Activated B cell treated with CpG ODN at 0.5 μM for 24 hours (primary cell): Measurements from ENCODE around the gene NUDT21. TPM values are rescaled to one million over a fixed set of nuclear protein-coding genes. Genes with fewer than 3 reads are reported as not detected.
A peak's percentile ranks its signal among the peaks of the same experiment; 100 is the strongest.
"Not testable (repeated sequence)": the region's sequence is repeated elsewhere in the genome, so short reads cannot be mapped to it uniquely, and the experiment has no call there.

Experiments
- ATAC-seq: fragments of 200-7000 bp; cut with Tn5 transposase; one replicate; pipeline ENCODE4 v1.10.0; 2021; ENCODE audit warnings: low read depth, mild to moderate bottlenecking, moderate library complexity
- CTCF ChIA-PET: fragments of 350-600 bp; sonication (Branson Sonifier 250); formaldehyde crosslinking; loops from one replicate; lab custom pipeline; 2021; ENCODE audit warnings: antibody characterized with exemption; lab: Charles Lee
- POLR2A ChIA-PET: fragments of 350-600 bp; sonication (Branson Sonifier 250); formaldehyde crosslinking; loops from one replicate; lab custom pipeline; 2021; ENCODE audit warnings: antibody characterized with exemption; lab: Charles Lee
- DNase-seq: peaks from one replicate; pipeline ENCODE4 v3.0.0; 2022
- H3K27ac Mint-ChIP-seq: one replicate; pipeline ENCODE4 v1.8.0; 2020; ENCODE audit warnings: mixed read lengths
- H3K27me3 Mint-ChIP-seq: one replicate; pipeline ENCODE4 v1.8.0; 2021; ENCODE audit warnings: mixed read lengths
- H3K36me3 Mint-ChIP-seq: one replicate; pipeline ENCODE4 v1.8.0; 2021; ENCODE audit warnings: low read depth, mixed read lengths
- H3K4me1 Mint-ChIP-seq: one replicate; pipeline ENCODE4 v1.8.0; 2021; ENCODE audit warnings: mixed read lengths
- H3K4me3 Mint-ChIP-seq: one replicate; pipeline ENCODE4 v1.8.0; 2020; ENCODE audit warnings: mild to moderate bottlenecking, mixed read lengths
- H3K9me3 Mint-ChIP-seq: one replicate; pipeline ENCODE4 v1.8.0; 2020; ENCODE audit warnings: mixed read lengths
- intact Hi-C: fragments of 100-400 bp; cut with micrococcal nuclease; formaldehyde crosslinking; loops from one replicate; pipeline ENCODE4 v1.15.1; 2024
- total RNA-seq: library from RNA; stranded (reverse); gene quantifications from 2 replicates; pipeline ENCODE4 v1.2.3, GENCODE V29; 2022
- TF ChIP-seq, protein P1 (sequence below): fragments of 200-600 bp; IDR thresholded peaks from one replicate; pipeline ENCODE4 v1.8.0; 2022; ENCODE audit warnings: antibody characterized with exemption, mild to moderate bottlenecking

Gene NUDT21
- total RNA-seq: 108 and 111 TPM in 2 replicates

DNA sequence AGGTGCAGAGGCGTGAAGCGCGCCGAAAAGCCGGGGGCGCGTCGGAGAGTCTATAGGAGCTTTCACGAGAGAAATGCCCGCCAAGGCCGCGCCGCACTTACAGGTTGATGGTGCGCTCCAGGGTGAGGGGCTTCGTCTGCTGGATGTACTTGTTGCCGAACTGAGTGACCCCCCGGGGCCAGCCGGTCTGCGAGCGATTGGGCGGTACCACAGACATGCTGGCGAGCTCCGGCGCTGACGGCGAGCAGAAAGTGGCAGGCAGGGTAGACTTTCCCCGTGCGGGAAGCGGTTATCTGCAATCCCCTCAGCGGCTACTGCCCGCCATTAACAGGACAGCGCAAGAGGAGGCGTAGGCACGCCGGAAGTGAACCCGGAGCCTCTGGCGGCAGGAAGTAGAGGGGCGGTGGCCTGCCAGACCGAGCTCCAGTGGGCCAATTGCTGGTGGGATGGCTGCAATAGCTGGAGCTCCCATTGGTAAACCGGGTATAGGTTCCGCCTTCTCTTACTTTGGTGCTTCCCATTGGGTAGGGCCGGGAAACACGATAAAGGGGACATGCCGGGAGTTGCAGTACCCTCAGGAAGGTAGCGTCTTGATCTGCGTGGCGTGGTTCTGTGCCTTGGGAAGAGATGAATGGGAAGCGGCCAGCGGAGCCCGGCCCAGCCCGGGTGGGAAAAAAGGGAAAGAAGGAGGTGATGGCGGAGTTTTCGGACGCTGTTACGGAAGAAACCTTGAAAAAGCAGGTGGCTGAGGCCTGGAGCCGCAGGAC lies at the start of gene NUDT21, which contains the start of gene OGFOD1:
Gene NUDT21, minus strand, starts transcription at position 347 of the 767 bp plus-strand sequence. Its CDS starts 130 bp downstream, at position 217.
Gene OGFOD1, plus strand, starts transcription at position 569 of the 767 bp plus-strand sequence. Its CDS starts 59 bp downstream, at position 628.
- Mint-ChIP-seq H3K4me3 (peak within 1 kb of the TSS; percentile 99), H3K27me3 (no peaks in the 10 kb centered on the region), H3K4me1 (peaks cover 41% of the 10 kb centered on the region), H3K36me3 (peaks cover 61% of the 10 kb centered on the region), H3K27ac (peak within 1 kb of the TSS; percentile 97), H3K9me3 (no peaks in the 10 kb centered on the region)
- ChIA-PET POLR2A (interaction anchor here (0.5 to 1.4 kb wide), 12 partner anchors 9 to 735 kb away, joined by 3 to 9 read pairs (median 4); partner anchors contain the start of genes BBS2, PSME3IP1 and RSPRY1), CTCF (interaction anchor here (1.0 to 1.5 kb wide), 3 partner anchors 23 to 250 kb away, joined by 4 to 5 read pairs (median 4); no protein-coding TSS in a partner anchor)
- intact Hi-C loops: loop anchor here (1.0 kb wide), 5 partner anchors 26 to 735 kb away; partner anchors contain the start of genes AMFR, PSME3IP1 and RSPRY1
- DNase-seq (peak; percentile 73), ATAC-seq (peak; percentile 99)
- TF ChIP-seq, protein P1, sequence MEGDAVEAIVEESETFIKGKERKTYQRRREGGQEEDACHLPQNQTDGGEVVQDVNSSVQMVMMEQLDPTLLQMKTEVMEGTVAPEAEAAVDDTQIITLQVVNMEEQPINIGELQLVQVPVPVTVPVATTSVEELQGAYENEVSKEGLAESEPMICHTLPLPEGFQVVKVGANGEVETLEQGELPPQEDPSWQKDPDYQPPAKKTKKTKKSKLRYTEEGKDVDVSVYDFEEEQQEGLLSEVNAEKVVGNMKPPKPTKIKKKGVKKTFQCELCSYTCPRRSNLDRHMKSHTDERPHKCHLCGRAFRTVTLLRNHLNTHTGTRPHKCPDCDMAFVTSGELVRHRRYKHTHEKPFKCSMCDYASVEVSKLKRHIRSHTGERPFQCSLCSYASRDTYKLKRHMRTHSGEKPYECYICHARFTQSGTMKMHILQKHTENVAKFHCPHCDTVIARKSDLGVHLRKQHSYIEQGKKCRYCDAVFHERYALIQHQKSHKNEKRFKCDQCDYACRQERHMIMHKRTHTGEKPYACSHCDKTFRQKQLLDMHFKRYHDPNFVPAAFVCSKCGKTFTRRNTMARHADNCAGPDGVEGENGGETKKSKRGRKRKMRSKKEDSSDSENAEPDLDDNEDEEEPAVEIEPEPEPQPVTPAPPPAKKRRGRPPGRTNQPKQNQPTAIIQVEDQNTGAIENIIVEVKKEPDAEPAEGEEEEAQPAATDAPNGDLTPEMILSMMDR: no peak

DNA sequence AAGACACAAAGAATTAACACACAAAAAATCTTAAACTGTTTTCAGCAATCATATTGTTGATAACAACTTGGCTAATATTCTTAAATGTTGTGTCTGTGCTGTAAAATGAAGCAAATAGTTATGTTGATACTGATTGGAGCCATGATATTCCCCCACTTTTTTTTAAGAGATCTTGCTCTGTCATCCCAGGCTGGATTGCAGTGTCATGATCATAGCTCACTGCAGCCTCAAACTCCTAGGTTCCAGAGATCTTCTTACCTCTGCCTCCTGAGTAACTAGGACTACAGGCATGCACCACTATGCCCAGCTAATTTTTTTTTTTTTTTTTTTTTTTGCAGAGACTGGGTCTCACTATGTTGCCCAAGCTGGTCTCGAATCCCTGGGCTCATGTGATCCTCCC lies 42.7 kb upstream of the NUDT21 start:
- H3K36me3 Mint-ChIP-seq: peaks cover 54% of the 10 kb centered on the region
- H3K9me3 Mint-ChIP-seq: peaks cover 4% of the 10 kb centered on the region
- H3K27ac Mint-ChIP-seq: no peak overlapping the region
- ATAC-seq (no peak), DNase-seq (no peak)
- ChIA-PET POLR2A (no interaction called here), CTCF (no interaction called here)
- TF ChIP-seq, protein P1: no peak
- intact Hi-C loops: no loop called here
- peaks cover 9% of the 10 kb centered on the region for H3K4me1 Mint-ChIP-seq
- H3K27me3 Mint-ChIP-seq: no peaks in the 10 kb centered on the region
- no peak overlapping the region for H3K4me3 Mint-ChIP-seq

DNA sequence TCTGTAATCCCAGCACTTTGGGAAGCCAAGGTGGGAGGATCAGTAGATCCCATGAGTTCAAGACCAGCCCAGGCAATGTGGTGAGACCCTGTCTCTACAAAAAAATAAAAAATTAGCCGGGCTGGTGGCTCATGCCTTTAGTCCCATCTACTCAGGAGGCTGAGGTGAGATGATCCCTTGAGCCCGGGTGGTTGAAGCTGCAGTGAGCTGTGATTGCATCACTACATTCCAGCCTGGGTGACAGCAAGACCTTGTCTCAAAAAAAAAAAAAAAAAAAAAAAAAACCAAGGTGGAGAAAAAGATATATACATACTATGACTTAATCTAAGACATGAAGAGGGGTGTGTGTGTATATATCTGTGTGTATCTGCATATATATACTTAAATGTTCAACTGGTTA lies 42.0 kb upstream of the NUDT21 start:
- Mint-ChIP-seq H3K27ac (no peak overlapping the region), H3K36me3 (peaks cover 47% of the 10 kb centered on the region), H3K4me3 (no peak overlapping the region), H3K27me3 (no peaks in the 10 kb centered on the region), H3K4me1 (peaks cover 9% of the 10 kb centered on the region), H3K9me3 (peaks cover 4% of the 10 kb centered on the region)
- no peak for ATAC-seq
- intact Hi-C loops: no loop called here
- ChIA-PET POLR2A (no interaction called here), CTCF (no interaction called here)
- TF ChIP-seq, protein P1: no peak
- no peak for DNase-seq

DNA sequence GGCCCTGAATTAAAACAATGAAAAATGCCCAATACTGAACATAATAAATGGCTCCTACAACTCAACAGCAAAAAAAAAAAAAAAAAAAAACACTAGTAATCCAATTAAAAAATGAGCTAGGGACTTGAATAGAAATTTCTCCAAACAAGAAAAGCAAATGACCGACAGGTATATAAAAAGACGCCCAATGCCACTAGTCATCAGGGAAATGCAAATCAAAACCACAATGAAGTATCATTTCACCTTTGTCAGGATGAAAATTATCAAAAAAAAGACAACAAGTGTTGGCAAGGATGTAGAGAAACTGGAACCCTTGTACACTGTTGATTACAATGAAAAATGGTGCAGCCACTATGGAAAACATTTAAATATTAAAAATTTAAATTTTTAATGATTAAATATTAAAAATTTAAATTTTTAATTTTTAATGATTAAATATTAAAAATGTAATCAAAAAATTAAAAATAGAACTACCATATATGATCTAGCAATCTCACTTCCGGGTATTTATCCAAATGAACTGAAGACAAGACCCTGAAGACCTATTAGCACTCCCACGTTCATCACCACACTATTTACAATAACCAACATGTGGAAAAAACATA lies 40.6 kb upstream of the NUDT21 start:
- DNase-seq: no peak
- H3K4me1 Mint-ChIP-seq: peaks cover 9% of the 10 kb centered on the region
- H3K27ac Mint-ChIP-seq: no peak overlapping the region
- TF ChIP-seq, protein P1: no peak
- ChIA-PET CTCF (no interaction called here), POLR2A (interaction anchor here (0.7 kb wide), 2 partner anchors 16 to 118 kb away, joined by 3 to 10 read pairs; no protein-coding TSS in a partner anchor)
- H3K4me3 Mint-ChIP-seq: no peak overlapping the region
- no peak for ATAC-seq
- peaks cover 38% of the 10 kb centered on the region for H3K36me3 Mint-ChIP-seq
- intact Hi-C loops: no loop called here
- H3K27me3 Mint-ChIP-seq: no peaks in the 10 kb centered on the region
- H3K9me3 Mint-ChIP-seq: peaks cover 4% of the 10 kb centered on the region

DNA sequence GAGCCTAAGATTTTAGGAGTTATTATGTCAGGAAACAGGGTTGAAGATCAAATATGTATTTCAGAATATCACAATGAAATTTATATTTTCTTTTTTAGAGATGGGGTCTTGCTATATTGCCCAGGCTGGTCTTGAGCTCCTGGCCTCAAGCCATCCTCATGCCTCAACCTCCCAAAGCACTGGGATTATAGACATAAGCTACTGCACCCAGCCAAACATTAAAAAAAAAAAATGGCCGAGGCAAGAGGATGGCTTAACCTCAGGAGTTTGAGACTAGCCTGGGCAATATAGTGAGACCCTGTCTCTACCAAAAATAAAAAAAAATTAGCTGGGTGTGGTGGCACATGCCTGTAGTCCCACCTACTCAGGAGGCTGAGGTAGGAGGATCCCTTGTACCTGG lies 37.7 kb upstream of the NUDT21 start:
- ATAC-seq, intact Hi-C loops: not testable (repeated sequence)
- peaks cover 39% of the 10 kb centered on the region for H3K36me3 Mint-ChIP-seq

More for the DNA sequence above, 37.7 kb upstream of the NUDT21 start:
- CTCF ChIA-PET, H3K4me1 Mint-ChIP-seq, H3K4me3 Mint-ChIP-seq, DNase-seq, H3K9me3 Mint-ChIP-seq, H3K27ac Mint-ChIP-seq, POLR2A ChIA-PET, H3K27me3 Mint-ChIP-seq: not testable (repeated sequence)
